Natural killer cell (primary cell): ENCODE data around the gene ALAS2. TPM values are rescaled to one million over a fixed set of nuclear protein-coding genes. Genes with fewer than 3 reads are reported as not detected.
"Not testable (repeated sequence)": the region's sequence is repeated elsewhere in the genome, so short reads cannot be mapped to it uniquely, and the experiment has no call there.

ENCODE experiments used
- ATAC-seq, 3 donors: fragments of 150-1000 bp in 2 of 3; fragments of 200-7000 bp in 1 of 3; cut with Tn5 transposase; 1 replicate in 1 of 3; 2 replicates in 2 of 3; pipeline ENCODE4 v1.10.0; 2021; ENCODE audit warnings: mild to moderate bottlenecking in 2 of 3, moderate library complexity in 2 of 3
- DNase-seq, 2 donors: peaks; one replicate each; pipeline versions ENCODE4 v3.0.0 to v3.0.0-alpha.2; 2013 to 2021; ENCODE audit warnings: mixed read lengths in 1 of 2
- H3K27ac ChIP-seq: one replicate; pipeline ENCODE4 v1.5.1; 2013; ENCODE audit warnings: mild to moderate bottlenecking, low read length
- H3K27me3 ChIP-seq: one replicate; pipeline ENCODE4 v1.6.1; 2013; ENCODE audit warnings: low read length; ENCODE audit not compliant: control insufficient read depth, insufficient read depth
- H3K36me3 ChIP-seq: one replicate; pipeline ENCODE4 v1.6.1; 2013; ENCODE audit warnings: low read length; ENCODE audit not compliant: control insufficient read depth, insufficient read depth
- H3K4me1 ChIP-seq: one replicate; pipeline ENCODE4 v1.6.1; 2013; ENCODE audit warnings: low read length; ENCODE audit not compliant: control insufficient read depth, insufficient read depth
- H3K4me3 ChIP-seq: one replicate; pipeline ENCODE4 v1.5.1; 2013; ENCODE audit warnings: low read length
- H3K9me3 ChIP-seq: one replicate; pipeline ENCODE4 v1.6.1; 2013; ENCODE audit warnings: low read length; ENCODE audit not compliant: control insufficient read depth, insufficient read depth
- H3K27ac Mint-ChIP-seq, 2 donors: one replicate each; pipeline ENCODE4 v1.8.0; 2022; ENCODE audit warnings: mild to moderate bottlenecking in 2 of 2, mixed read lengths in 2 of 2, moderate library complexity in 1 of 2
- H3K27me3 Mint-ChIP-seq, 2 donors: one replicate each; pipeline ENCODE4 v1.8.0; 2022; ENCODE audit warnings: low read depth in 2 of 2, mixed read lengths in 2 of 2
- H3K36me3 Mint-ChIP-seq: one replicate; pipeline ENCODE4 v1.8.0; 2022; ENCODE audit warnings: mixed read lengths
- H3K4me1 Mint-ChIP-seq, 2 donors: one replicate each; pipeline ENCODE4 v1.8.0; 2022; ENCODE audit warnings: mixed read lengths in 2 of 2
- H3K4me3 Mint-ChIP-seq: one replicate; pipeline ENCODE4 v1.8.0; 2022; ENCODE audit warnings: mild to moderate bottlenecking, moderate library complexity, mixed read lengths
- H3K9me3 Mint-ChIP-seq, 2 donors: one replicate each; pipeline ENCODE4 v1.8.0; 2022; ENCODE audit warnings: mixed read lengths in 2 of 2
- CTCF ChIP-seq: fragments of 200-600 bp; IDR thresholded peaks from one replicate; pipeline ENCODE4 v1.8.0; 2022; ENCODE audit warnings: antibody characterized with exemption
- WGBS: methylation state at CpG from one replicate; pipeline ENCODE4 v1.1.7; 2013; ENCODE audit warnings: missing lambda C conversion rate; ENCODE audit not compliant: insufficient coverage; 5-methylcytosine and 5-hydroxymethylcytosine counted together
- intact Hi-C: fragments of 100-400 bp; cut with micrococcal nuclease; formaldehyde crosslinking; loops from one replicate; pipeline ENCODE4 v1.14.2; 2022
- total RNA-seq, 4 donors: library from RNA; stranded (reverse); fragments of 120-200 nt in 1 of 4; gene quantifications; one replicate each; pipeline versions ENCODE4 v1.2.3 to v1.2.4, GENCODE V29; 2013 to 2022

The ALAS2 gene
- total RNA-seq, 3 donors from 2014 or later (not counting 1 experiment from before 2014, with no cell fraction given) = not detected

DNA sequence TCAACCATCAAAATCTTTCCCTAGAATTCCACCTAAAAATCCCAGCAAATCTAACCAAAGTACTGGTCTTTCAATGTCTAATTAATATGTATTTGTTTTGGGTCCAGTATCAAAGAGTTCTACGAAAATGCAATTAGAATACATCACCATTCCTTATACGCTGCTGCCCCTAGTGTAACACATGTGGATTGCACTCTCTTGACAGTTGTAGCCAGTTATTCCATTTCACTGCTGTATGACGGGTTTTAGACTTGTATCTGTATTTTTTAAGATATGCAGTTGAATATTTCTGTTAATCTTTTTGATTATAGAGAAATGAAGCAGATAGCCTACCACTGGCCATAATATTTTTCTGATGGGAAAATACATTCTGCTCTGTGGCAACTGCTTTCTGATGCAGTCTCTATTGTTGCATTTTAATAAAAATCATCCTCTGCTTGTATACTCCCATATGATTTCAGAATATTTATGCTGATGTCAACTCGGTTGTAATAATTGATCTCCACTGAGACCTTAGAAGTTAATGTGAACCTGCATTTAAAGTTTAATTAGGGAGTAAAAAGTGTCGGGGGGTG is 27.0 kb upstream of the ALAS2 start:
- no peak overlapping the region for H3K4me3 ChIP-seq
- WGBS = 20% methylated on average over 1 of the region's 5 CpGs
- peak in 1 of 2 donors; percentile 69 for DNase-seq
- H3K4me1 ChIP-seq = peaks cover 6% of the 10 kb centered on the region
- peaks cover 10 to 15% of the 10 kb centered on the region in 2 donors for H3K4me1 Mint-ChIP-seq
- peak; percentile 75 to 90 (median 83) for ATAC-seq
- peaks cover 7 to 58% of the 10 kb centered on the region in 2 donors for H3K27me3 Mint-ChIP-seq
- H3K27me3 ChIP-seq = no peaks in the 10 kb centered on the region
- peak overlapping the region; percentile 72 for H3K4me3 Mint-ChIP-seq
- H3K27ac Mint-ChIP-seq = peak overlapping the region; percentile 49 to 52
- H3K9me3 Mint-ChIP-seq = no peaks in the 10 kb centered on the region
- TF ChIP-seq CTCF = peak; percentile 72
- intact Hi-C loops = no loop called here
- H3K36me3 Mint-ChIP-seq = no peaks in the 10 kb centered on the region
- no peaks in the 10 kb centered on the region for H3K9me3 ChIP-seq
- no peaks in the 10 kb centered on the region for H3K36me3 ChIP-seq
- H3K27ac ChIP-seq = no peak overlapping the region

GRCh38 chrX:55056820-55057674 is 26.3 kb upstream of the ALAS2 start:
- Mint-ChIP-seq H3K27ac (peak overlapping the region; percentile 49 to 52), H3K9me3 (no peaks in the 10 kb centered on the region), H3K4me3 (peak overlapping the region; percentile 72), H3K4me1 (peaks cover 10 to 15% of the 10 kb centered on the region in 2 donors), H3K27me3 (peaks cover 7 to 52% of the 10 kb centered on the region in 2 donors), H3K36me3 (no peaks in the 10 kb centered on the region)
- intact Hi-C loops = loop anchor here (1.0 kb wide), 1 partner anchor 166 kb away; no protein-coding TSS in a partner anchor
- no peaks in the 10 kb centered on the region for H3K36me3 ChIP-seq
- DNase-seq = peak in 1 of 2 donors; percentile 72
- H3K27ac ChIP-seq = no peak overlapping the region
- no peaks in the 10 kb centered on the region for H3K27me3 ChIP-seq
- peak; percentile 64 to 74 (median 70) for ATAC-seq
- no peaks in the 10 kb centered on the region for H3K9me3 ChIP-seq
- TF ChIP-seq CTCF = no peak
- no CpG with 5 or more reads among the region's 7 CpGs for WGBS
- H3K4me1 ChIP-seq = peaks cover 6% of the 10 kb centered on the region
- no peak overlapping the region for H3K4me3 ChIP-seq

- ATAC-seq, H3K4me3 ChIP-seq, H3K4me1 ChIP-seq, H3K27me3 Mint-ChIP-seq, H3K4me1 Mint-ChIP-seq, H3K9me3 ChIP-seq, intact Hi-C loops, H3K9me3 Mint-ChIP-seq, H3K27me3 ChIP-seq, H3K4me3 Mint-ChIP-seq, H3K27ac ChIP-seq, H3K36me3 Mint-ChIP-seq, H3K36me3 ChIP-seq, DNase-seq, H3K27ac Mint-ChIP-seq: not testable (repeated sequence)
- WGBS = 100% methylated on average over 2 of the region's 2 CpGs
These were observed 19.8 kb upstream of the ALAS2 start for GRCh38 chrX:55050599-55050998.

DNA sequence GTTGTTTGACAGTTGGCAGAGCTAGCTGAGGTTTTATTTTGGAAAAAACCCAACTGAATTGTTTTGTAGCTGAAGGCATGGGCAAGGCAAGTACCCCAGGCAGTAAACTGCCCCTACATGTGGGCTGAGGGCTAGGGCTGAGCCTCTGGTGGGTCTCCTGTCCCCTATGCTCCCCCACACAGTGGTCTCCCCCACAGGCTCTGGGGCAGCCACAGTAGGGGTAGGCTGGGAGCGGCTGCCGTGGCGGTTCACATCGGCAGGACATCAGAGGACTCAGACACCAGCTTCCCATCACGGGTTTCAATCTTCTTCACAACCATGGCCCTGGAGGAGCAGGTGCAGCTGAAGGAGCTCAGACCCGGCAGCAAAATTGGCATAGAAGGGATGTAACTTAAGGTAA is 10.7 kb upstream of the ALAS2 start:
- Histone ChIP-seq H3K4me1 (no peaks in the 10 kb centered on the region), H3K27me3 (no peaks in the 10 kb centered on the region), H3K27ac (no peak overlapping the region), H3K36me3 (no peaks in the 10 kb centered on the region), H3K4me3 (no peak overlapping the region), H3K9me3 (no peaks in the 10 kb centered on the region)
- no peaks in the 10 kb centered on the region for H3K36me3 Mint-ChIP-seq
- no peak overlapping the region for H3K4me3 Mint-ChIP-seq
- ATAC-seq (no peak), DNase-seq (no peak)
- H3K27ac Mint-ChIP-seq = no peak overlapping the region
- H3K4me1 Mint-ChIP-seq = no peaks in the 10 kb centered on the region
- WGBS = 97% methylated on average over 5 of the region's 6 CpGs
- no peaks in the 10 kb centered on the region for H3K27me3 Mint-ChIP-seq
- intact Hi-C loops = no loop called here
- no peak for TF ChIP-seq CTCF
- H3K9me3 Mint-ChIP-seq = no peaks in the 10 kb centered on the region
